ENCODE results near the gene GRIK1. TPM values are rescaled to one million over a fixed set of nuclear protein-coding genes. Genes with fewer than 3 reads are reported as not detected.

Gene GRIK1
- total RNA-seq, 4 donors from 2014 or later = 1.2 to 7.4 (median 1.3) TPM; not detected in 1

GRCh38 chr21:29691616-29692491 lies 247.9 kb downstream of the GRIK1 start:
- Histone ChIP-seq H3K4me3 (no peak overlapping the region), H3K27me3 (no peaks in the 10 kb centered on the region), H3K36me3 (no peaks in the 10 kb centered on the region), H3K9me3 (no peaks in the 10 kb centered on the region), H3K4me1 (no peaks in the 10 kb centered on the region), H3K27ac (no peak overlapping the region)
- no peak for DNase-seq
- no peak for TF ChIP-seq CTCF (IDR thresholded peaks at IDR 0.05)
- TF ChIP-seq POLR2A (IDR thresholded peaks at IDR 0.05) = no peak

GRCh38 chr21:29689753-29690152 lies 250.0 kb downstream of the GRIK1 start:
- Histone ChIP-seq H3K36me3 (no peaks in the 10 kb centered on the region), H3K9me3 (no peaks in the 10 kb centered on the region), H3K27ac (no peak overlapping the region), H3K27me3 (no peaks in the 10 kb centered on the region), H3K4me3 (no peak overlapping the region), H3K4me1 (no peaks in the 10 kb centered on the region)
- no peak for DNase-seq
- no peak for TF ChIP-seq CTCF (IDR thresholded peaks at IDR 0.05)
- TF ChIP-seq POLR2A (IDR thresholded peaks at IDR 0.05) = no peak

- Histone ChIP-seq H3K9me3 (no peaks in the 10 kb centered on the region), H3K4me3 (no peak overlapping the region), H3K27ac (no peak overlapping the region), H3K36me3 (no peaks in the 10 kb centered on the region), H3K4me1 (no peaks in the 10 kb centered on the region), H3K27me3 (no peaks in the 10 kb centered on the region)
- TF ChIP-seq POLR2A (IDR thresholded peaks at IDR 0.05) (no peak), CTCF (IDR thresholded peaks at IDR 0.05) (no peak)
- DNase-seq = no peak
Observed at GRCh38 chr21:29684106-29684505, 255.7 kb downstream of the GRIK1 start.

- Histone ChIP-seq H3K9me3 (no peaks in the 10 kb centered on the region), H3K4me3 (no peak overlapping the region), H3K4me1 (no peaks in the 10 kb centered on the region), H3K27ac (no peak overlapping the region), H3K27me3 (no peaks in the 10 kb centered on the region), H3K36me3 (no peaks in the 10 kb centered on the region)
- TF ChIP-seq POLR2A (IDR thresholded peaks at IDR 0.05) (no peak), CTCF (IDR thresholded peaks at IDR 0.05) (no peak)
- DNase-seq = no peak
Observed at GRCh38 chr21:29682800-29683199, 257.0 kb downstream of the GRIK1 start.

GRCh38 chr21:29680273-29680672 lies 259.5 kb downstream of the GRIK1 start:
- Histone ChIP-seq H3K36me3 (no peaks in the 10 kb centered on the region), H3K9me3 (no peaks in the 10 kb centered on the region), H3K4me1 (no peaks in the 10 kb centered on the region), H3K27me3 (no peaks in the 10 kb centered on the region), H3K27ac (no peak overlapping the region), H3K4me3 (no peak overlapping the region)
- TF ChIP-seq POLR2A (IDR thresholded peaks at IDR 0.05) (no peak), CTCF (IDR thresholded peaks at IDR 0.05) (no peak)
- no peak for DNase-seq

Data from Peyer's patch (tissue), 4 donors.